ENCODE results near the gene FIBCD1. TPM values are rescaled to one million over a fixed set of nuclear protein-coding genes. Genes with fewer than 3 reads are reported as not detected.
"Not testable (repeated sequence)": the region's sequence is repeated elsewhere in the genome, so short reads cannot be mapped to it uniquely, and the experiment has no call there.

FIBCD1 gene
- total and polyA plus RNA-seq, 3 experiments from 2014 or later, result not detected

GRCh38 chr9:130915096-130915447 lies 24.0 kb downstream of the FIBCD1 start:
- Histone ChIP-seq H3K27ac (ENCODE audit: low read depth, low read length) (no peak overlapping the region), H3K36me3 (ENCODE audit: insufficient read depth, low read length) (no peaks in the 10 kb centered on the region), H3K9me3 (ENCODE audit: low read length) (no peaks in the 10 kb centered on the region), H3K27me3 (ENCODE audit: insufficient read depth, low read length, poor library complexity, severe bottlenecking) (peaks cover 74% of the 10 kb centered on the region), H3K4me3 (ENCODE audit: low read length) (no peak overlapping the region), H3K4me1 (ENCODE audit: insufficient read depth, low read length) (no peaks in the 10 kb centered on the region)
- Mint-ChIP-seq H3K27me3 (peaks cover 3% of the 10 kb centered on the region in 2 donors), H3K4me1 (peaks cover 0 to 3% (median 2%) of the 10 kb centered on the region in 3 donors), H3K27ac (no peak overlapping the region), H3K9me3 (no peaks in the 10 kb centered on the region), H3K4me3 (no peak overlapping the region), H3K36me3 (no peaks in the 10 kb centered on the region)
- ChIA-PET POLR2A (no interaction called here), CTCF (no interaction called here)
- no peak for DNase-seq

DNA sequence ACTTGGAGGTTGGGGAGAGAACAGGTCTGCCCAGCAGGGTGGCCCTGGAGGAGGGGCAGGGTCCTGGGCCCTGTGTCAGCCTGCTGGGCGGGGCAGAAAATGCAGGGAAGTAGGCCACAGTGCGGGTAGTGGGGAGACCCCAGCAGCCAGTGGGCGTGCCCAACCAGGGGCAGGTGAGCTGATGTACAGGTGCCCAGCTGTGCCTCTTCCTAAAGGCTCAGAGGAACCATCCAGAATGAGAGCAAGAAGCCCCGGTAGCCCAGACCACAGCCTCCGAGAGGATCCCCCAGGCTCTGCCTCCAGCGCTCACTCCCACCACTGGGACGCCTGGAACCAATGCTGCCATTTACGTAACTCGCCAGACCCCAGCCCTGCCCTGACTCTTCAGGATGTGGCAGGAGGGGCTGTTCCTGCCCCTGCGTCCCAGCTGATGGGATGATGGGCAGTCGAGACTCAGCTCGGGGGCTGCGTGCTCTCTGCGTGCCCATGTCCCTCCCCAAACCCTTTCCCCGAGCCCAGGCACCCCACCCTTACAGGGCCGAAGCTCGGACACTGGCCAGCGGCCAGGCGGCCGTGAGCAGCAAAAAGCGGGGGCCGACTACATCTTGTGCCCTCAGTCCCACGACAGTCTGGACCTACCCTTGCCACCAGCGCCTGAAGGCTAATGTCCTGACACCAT lies 24.5 kb downstream of the FIBCD1 start:
- ChIA-PET CTCF (no interaction called here), POLR2A (no interaction called here)
- Histone ChIP-seq H3K36me3 (ENCODE audit: insufficient read depth, low read length) (no peaks in the 10 kb centered on the region), H3K9me3 (ENCODE audit: low read length) (no peaks in the 10 kb centered on the region), H3K27ac (ENCODE audit: low read depth, low read length) (no peak overlapping the region), H3K4me3 (ENCODE audit: low read length) (no peak overlapping the region), H3K27me3 (ENCODE audit: insufficient read depth, low read length, poor library complexity, severe bottlenecking) (peaks cover 71% of the 10 kb centered on the region), H3K4me1 (ENCODE audit: insufficient read depth, low read length) (no peaks in the 10 kb centered on the region)
- no peaks in the 10 kb centered on the region for H3K9me3 Mint-ChIP-seq
- peaks cover 3% of the 10 kb centered on the region in 2 donors for H3K27me3 Mint-ChIP-seq
- DNase-seq, result no peak
- no peak overlapping the region for H3K4me3 Mint-ChIP-seq
- no peak overlapping the region for H3K27ac Mint-ChIP-seq
- no peaks in the 10 kb centered on the region for H3K36me3 Mint-ChIP-seq
- H3K4me1 Mint-ChIP-seq, result peaks cover 0 to 3% (median 2%) of the 10 kb centered on the region in 3 donors

DNA sequence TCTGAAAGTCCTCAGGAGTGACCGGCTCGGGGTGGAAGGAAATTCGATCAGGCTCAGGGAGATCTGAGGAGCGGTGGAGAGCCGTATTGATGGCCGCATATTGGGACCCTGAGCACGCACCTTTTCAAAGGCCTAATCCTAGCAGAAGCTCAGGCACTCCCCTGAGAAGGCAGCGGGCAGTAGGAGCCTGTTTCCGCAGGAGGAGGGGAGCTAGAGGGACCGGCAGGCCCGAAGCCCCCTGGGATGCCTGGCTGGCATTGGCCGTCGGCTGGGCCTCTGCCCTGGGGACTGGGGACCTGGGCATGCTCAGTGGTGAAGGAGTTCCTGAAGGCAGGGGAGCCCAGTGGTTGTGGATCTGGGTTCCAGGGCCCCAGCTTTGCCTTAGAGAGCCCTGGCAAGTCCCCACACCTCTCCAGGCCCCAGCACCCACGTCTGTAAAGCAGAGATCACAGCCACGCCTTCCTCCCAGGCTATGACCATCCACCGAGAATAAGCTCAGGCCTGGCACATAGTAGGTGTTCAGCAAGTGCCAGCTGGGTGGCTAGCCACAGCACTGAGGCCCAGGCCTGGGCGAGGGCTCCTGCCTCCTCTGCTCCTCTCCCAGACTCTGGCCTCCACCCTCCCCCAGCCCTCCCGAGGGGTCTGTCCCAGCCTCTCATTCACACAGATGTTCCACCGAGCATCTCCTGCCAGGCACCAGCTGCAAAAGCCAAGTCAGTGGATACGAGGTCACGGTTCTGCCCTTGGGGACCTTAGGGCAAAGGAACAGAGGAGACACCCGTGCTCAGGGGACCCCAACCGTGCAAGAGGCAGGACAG lies 25.2 kb downstream of the FIBCD1 start:
- POLR2A ChIA-PET, result no interaction called here
- H3K27me3 ChIP-seq (ENCODE audit: insufficient read depth, low read length, poor library complexity, severe bottlenecking), result peaks cover 65% of the 10 kb centered on the region
- Mint-ChIP-seq H3K36me3 (no peaks in the 10 kb centered on the region), H3K4me3 (no peak overlapping the region), H3K27me3 (peaks cover 3% of the 10 kb centered on the region in 2 donors), H3K4me1 (peaks cover 0 to 3% (median 2%) of the 10 kb centered on the region in 3 donors), H3K9me3 (no peaks in the 10 kb centered on the region), H3K27ac (no peak overlapping the region)
- H3K36me3 ChIP-seq (ENCODE audit: insufficient read depth, low read length), result no peaks in the 10 kb centered on the region
- H3K4me3 ChIP-seq (ENCODE audit: low read length), result no peak overlapping the region
- no peak overlapping the region for H3K27ac ChIP-seq (ENCODE audit: low read depth, low read length)
- DNase-seq, result no peak
- H3K9me3 ChIP-seq (ENCODE audit: low read length), result no peaks in the 10 kb centered on the region
- CTCF ChIA-PET, result no interaction called here
- no peaks in the 10 kb centered on the region for H3K4me1 ChIP-seq (ENCODE audit: insufficient read depth, low read length)

DNA sequence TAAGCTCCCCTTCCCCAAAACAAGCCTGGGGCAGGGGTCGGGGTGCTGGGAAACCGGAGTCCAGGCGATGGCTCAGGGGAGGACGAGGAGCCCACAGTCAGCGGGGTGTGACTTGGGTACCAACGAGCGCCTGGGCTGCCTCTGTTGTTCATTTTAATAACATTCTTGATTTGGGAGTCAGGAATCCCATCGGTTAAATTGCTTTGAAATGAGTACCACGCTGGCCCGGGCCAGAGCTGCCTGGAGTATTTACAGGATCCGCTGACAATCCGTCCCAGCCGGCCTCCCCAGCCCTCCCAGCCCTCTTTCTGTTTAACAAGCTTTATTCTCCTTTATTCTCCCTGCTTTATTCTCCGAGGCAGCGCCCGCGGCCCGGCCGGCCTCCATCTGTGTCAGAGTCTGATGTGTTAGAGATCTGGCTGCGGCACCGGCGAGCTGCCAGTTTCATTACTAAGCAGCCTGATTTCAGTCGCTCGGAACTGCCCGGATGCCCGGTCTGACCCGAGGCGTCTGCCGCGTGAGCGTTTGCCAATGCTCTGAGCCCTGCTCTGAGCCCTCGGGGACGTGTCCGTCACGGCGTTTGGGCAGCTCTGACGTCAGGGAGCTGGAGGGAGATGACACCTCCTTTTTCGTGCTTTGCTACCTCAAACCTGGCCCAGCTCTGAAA lies 26.0 kb downstream of the FIBCD1 start:
- Histone ChIP-seq H3K4me3 (ENCODE audit: low read length) (no peak overlapping the region), H3K27ac (ENCODE audit: low read depth, low read length) (no peak overlapping the region), H3K4me1 (ENCODE audit: insufficient read depth, low read length) (no peaks in the 10 kb centered on the region), H3K36me3 (ENCODE audit: insufficient read depth, low read length) (no peaks in the 10 kb centered on the region), H3K9me3 (ENCODE audit: low read length) (no peaks in the 10 kb centered on the region), H3K27me3 (ENCODE audit: insufficient read depth, low read length, poor library complexity, severe bottlenecking) (peaks cover 65% of the 10 kb centered on the region)
- no peak overlapping the region for H3K27ac Mint-ChIP-seq
- no peak overlapping the region for H3K4me3 Mint-ChIP-seq
- POLR2A ChIA-PET, result no interaction called here
- H3K36me3 Mint-ChIP-seq, result no peaks in the 10 kb centered on the region
- peaks cover 0 to 3% (median 2%) of the 10 kb centered on the region in 3 donors for H3K4me1 Mint-ChIP-seq
- H3K9me3 Mint-ChIP-seq, result no peaks in the 10 kb centered on the region
- no peak for DNase-seq
- CTCF ChIA-PET, result no interaction called here
- peaks cover 1 to 5% of the 10 kb centered on the region in 2 donors for H3K27me3 Mint-ChIP-seq

GRCh38 chr9:130911254-130912049 lies 27.6 kb downstream of the FIBCD1 start:
- Mint-ChIP-seq H3K27me3 (peaks cover 1 to 8% of the 10 kb centered on the region in 2 donors), H3K27ac (no peak overlapping the region), H3K4me3 (no peak overlapping the region), H3K36me3 (no peaks in the 10 kb centered on the region), H3K9me3 (no peaks in the 10 kb centered on the region), H3K4me1 (peaks cover 0 to 3% (median 2%) of the 10 kb centered on the region in 3 donors)
- no peak overlapping the region for H3K4me3 ChIP-seq (ENCODE audit: low read length)
- no peak for DNase-seq
- CTCF ChIA-PET, result no interaction called here
- POLR2A ChIA-PET, result no interaction called here
- H3K27me3 ChIP-seq (ENCODE audit: insufficient read depth, low read length, poor library complexity, severe bottlenecking), result peaks cover 64% of the 10 kb centered on the region
- H3K27ac ChIP-seq (ENCODE audit: low read depth, low read length), result no peak overlapping the region
- H3K9me3 ChIP-seq (ENCODE audit: low read length), result no peaks in the 10 kb centered on the region
- H3K36me3 ChIP-seq (ENCODE audit: insufficient read depth, low read length), result no peaks in the 10 kb centered on the region
- no peaks in the 10 kb centered on the region for H3K4me1 ChIP-seq (ENCODE audit: insufficient read depth, low read length)

GRCh38 chr9:130910670-130911069 lies 28.4 kb downstream of the FIBCD1 start:
- H3K27ac ChIP-seq (ENCODE audit: low read depth, low read length); DNase-seq; H3K9me3 ChIP-seq (ENCODE audit: low read length); H3K4me1 ChIP-seq (ENCODE audit: insufficient read depth, low read length); H3K9me3 Mint-ChIP-seq; POLR2A ChIA-PET; H3K36me3 Mint-ChIP-seq; CTCF ChIA-PET; H3K27ac Mint-ChIP-seq; H3K36me3 ChIP-seq (ENCODE audit: insufficient read depth, low read length); H3K4me3 ChIP-seq (ENCODE audit: low read length); H3K27me3 Mint-ChIP-seq; H3K4me1 Mint-ChIP-seq; H3K4me3 Mint-ChIP-seq: not testable (repeated sequence)
- H3K27me3 ChIP-seq (ENCODE audit: insufficient read depth, low read length, poor library complexity, severe bottlenecking), result peaks cover 63% of the 10 kb centered on the region

DNA sequence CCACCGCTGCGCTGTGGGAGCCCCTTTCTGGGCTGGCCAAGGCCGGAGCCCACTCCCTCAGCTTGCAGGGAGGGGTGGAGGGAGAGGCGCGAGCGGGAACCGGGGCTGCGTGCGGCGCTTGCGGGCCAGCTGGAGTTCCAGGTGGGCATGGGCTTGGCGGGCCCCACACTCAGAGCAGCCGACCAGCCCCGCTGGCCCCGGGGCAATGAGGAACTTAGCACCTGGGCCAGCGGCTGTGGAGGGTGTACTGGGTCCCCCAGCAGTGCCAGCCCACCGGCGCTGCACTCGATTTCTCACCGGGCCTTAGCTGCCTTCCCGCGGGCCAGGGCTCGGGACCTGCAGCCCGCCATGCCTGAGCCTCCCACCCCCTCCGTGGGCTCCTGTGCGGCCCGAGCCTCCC lies 29.0 kb downstream of the FIBCD1 start:
- POLR2A ChIA-PET; H3K36me3 Mint-ChIP-seq; DNase-seq; H3K4me1 ChIP-seq (ENCODE audit: insufficient read depth, low read length); H3K4me1 Mint-ChIP-seq; H3K9me3 Mint-ChIP-seq; CTCF ChIA-PET; H3K4me3 Mint-ChIP-seq; H3K27ac ChIP-seq (ENCODE audit: low read depth, low read length); H3K9me3 ChIP-seq (ENCODE audit: low read length); H3K4me3 ChIP-seq (ENCODE audit: low read length); H3K27me3 Mint-ChIP-seq; H3K27ac Mint-ChIP-seq; H3K36me3 ChIP-seq (ENCODE audit: insufficient read depth, low read length): not testable (repeated sequence)
- H3K27me3 ChIP-seq (ENCODE audit: insufficient read depth, low read length, poor library complexity, severe bottlenecking), result peaks cover 64% of the 10 kb centered on the region

DNA sequence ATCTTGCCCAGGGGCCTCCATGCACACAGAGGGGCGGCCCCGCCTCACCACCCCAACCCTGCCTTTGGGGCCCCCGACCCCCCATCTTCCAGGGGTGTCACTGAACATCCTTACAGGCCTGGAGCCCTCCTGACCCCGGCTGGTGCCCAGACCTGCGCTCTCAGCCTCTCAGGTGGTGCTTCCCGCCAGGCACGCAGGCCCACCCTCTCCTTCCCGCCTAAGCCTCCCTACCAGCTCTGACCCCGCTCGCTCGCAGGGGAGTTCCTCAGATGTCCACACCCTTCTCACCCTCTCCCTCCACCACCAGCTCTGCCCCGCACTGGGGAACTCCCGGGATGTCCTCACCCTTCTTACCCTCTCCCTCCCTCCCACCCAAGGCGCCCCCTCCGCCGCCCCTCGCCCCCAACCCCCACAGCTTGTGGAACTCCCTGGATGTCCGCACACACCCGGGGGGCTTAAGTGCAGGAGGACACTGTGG lies 30.1 kb downstream of the FIBCD1 start:
- Mint-ChIP-seq H3K4me1 (peaks cover 0 to 3% (median 2%) of the 10 kb centered on the region in 3 donors), H3K27ac (no peak overlapping the region), H3K27me3 (peaks cover 1 to 8% of the 10 kb centered on the region in 2 donors), H3K9me3 (no peaks in the 10 kb centered on the region), H3K36me3 (no peaks in the 10 kb centered on the region), H3K4me3 (no peak overlapping the region)
- no peak for DNase-seq
- no peak overlapping the region for H3K27ac ChIP-seq (ENCODE audit: low read depth, low read length)
- H3K27me3 ChIP-seq (ENCODE audit: insufficient read depth, low read length, poor library complexity, severe bottlenecking), result peaks cover 64% of the 10 kb centered on the region
- ChIA-PET CTCF (no interaction called here), POLR2A (no interaction called here)
- no peak overlapping the region for H3K4me3 ChIP-seq (ENCODE audit: low read length)
- H3K36me3 ChIP-seq (ENCODE audit: insufficient read depth, low read length), result no peaks in the 10 kb centered on the region
- H3K9me3 ChIP-seq (ENCODE audit: low read length), result no peaks in the 10 kb centered on the region
- H3K4me1 ChIP-seq (ENCODE audit: insufficient read depth, low read length), result no peaks in the 10 kb centered on the region
